Ecto neural progenitor cell (in vitro differentiated cells): Measurements from ENCODE around the gene S100A2.

Experiments
- DNase-seq: peaks from one replicate; pipeline ENCODE4 v3.0.0-alpha.2; 2018; ENCODE audit warnings: low spot score

S100A2 gene

DNA sequence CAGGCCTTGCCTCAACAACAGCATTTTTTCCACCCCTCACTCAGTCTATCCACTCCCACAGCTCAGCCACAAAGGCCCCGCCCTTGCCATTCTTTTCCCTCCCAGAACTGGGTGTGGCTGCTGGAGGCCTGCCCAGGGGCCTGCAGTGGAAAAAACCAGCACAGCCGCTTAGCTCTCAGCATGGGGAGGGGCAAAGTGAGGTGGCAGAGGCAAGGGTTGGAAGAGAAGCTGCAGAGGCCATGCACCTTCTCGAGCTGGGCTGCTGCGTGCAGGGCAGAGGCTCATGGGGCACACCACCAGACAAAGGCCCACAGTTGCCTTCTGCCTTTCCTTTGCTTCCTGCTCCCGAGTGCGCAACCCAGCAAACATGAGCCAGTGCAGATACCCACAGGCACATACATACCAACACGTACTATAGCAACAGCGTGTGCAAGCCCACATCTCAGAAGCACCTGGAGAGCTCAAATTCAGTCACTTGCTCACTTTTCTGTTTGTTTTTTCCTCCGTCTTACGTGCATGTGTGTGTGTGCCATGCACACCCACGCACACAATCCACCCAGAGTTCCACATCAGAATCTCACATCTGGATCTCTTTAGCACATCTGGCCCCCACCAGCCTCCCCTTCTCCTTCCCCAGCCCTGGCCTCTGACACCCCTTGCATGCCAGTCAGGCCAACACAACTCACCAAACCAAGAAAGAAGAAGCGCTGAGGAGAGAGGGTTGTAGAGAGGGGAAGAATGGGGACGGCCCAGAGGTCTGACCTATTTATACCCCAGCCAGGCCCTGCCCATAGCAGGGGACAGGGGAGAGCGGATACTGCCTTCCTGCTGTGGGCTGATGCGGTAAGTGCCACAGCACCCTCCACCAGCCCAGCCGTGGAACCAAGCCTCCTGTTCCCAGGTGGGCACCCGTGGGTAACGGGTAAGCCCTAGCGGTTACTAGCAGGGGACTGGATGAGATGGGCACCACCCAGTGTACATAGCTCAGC is 20.3 kb downstream of the S100A2 start, which contains the start of gene S100A4:
Gene S100A4 (minus strand): TSS at position 740 of the 989 bp plus-strand sequence. CDS start 1,012 bp downstream, outside the sequence.
- peak; percentile 92 for DNase-seq

DNA sequence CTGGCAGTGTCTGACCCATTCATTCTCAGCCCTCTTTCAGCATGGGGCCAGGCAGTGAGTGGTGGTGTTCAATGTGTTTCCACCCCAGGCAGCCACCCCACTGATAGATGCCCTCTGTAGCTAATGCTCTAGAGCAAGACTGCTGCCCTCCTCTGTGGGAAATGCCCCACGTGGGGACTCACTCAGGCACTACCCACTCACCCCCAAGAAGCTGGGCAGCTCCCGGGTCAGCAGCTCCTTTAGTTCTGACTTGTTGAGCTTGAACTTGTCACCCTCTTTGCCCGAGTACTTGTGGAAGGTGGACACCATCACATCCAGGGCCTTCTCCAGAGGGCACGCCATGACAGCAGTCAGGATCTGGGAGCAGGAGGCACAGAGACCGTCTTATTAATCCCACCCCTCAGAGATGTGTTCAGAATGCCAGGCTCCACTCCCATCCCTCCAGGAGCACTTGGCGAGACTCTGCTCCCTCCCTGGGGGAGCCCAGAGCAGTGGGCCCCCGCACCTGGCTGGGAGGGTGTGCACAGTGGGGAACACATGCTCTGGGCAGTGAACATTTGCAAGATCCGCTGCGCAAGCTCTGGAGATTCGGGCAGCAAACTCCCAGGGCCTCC is 21.1 kb downstream of the S100A2 start:
- no peak for DNase-seq

DNA sequence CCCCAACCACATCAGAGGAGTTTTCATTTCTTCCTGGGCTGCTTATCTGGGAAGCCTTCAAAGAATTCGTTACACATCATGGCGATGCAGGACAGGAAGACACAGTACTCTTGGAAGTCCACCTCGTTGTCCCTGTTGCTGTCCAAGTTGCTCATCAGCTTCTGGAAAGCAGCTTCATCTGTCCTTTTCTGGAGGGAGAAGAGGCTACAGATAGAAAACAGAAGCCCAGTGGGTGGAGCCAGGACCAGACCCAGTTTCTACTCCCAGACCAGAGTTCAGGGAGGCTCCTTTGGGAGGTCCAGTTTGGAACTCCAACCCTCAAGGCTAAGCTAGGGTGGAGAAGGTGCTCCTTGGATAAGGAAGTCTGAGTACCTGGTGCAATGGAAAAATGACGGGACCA is 21.9 kb downstream of the S100A2 start:
- DNase-seq, result no peak

DNA sequence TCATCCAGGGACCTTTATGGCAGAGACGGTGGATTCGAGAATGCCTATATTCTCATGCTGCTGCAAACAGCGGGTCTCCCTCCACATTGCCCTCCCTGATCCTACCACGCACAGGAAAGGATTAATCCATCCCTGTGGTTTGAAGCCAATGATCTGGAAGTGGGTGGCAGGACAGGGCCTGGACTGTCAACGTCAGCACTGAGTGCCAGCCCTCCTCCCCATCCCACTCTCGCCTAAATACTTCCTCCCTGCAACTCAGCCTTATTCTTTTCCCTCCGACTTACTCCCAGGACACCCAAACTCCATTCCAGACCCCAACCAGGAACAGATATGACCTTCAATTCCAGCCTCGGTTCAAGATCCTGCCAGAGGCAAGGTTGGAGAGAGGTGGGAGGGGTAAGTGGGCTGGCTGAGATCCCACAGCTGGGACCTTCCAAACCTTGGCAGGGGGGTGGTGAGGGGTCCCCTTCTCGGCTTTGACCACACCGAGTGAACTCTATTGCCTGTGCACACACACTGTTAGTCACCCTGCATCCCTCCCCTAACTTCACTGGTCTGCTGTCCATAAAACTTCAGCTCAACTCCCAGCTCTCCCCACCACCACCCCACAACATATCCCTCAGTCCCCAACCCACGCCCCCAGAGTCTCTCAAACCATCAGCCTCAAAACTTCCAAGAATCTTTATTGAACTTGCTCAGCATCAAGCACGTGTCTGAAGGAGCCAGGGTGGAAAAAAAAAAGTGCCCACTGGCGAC is 22.5 kb downstream of the S100A2 start:
- DNase-seq, result no peak

DNA sequence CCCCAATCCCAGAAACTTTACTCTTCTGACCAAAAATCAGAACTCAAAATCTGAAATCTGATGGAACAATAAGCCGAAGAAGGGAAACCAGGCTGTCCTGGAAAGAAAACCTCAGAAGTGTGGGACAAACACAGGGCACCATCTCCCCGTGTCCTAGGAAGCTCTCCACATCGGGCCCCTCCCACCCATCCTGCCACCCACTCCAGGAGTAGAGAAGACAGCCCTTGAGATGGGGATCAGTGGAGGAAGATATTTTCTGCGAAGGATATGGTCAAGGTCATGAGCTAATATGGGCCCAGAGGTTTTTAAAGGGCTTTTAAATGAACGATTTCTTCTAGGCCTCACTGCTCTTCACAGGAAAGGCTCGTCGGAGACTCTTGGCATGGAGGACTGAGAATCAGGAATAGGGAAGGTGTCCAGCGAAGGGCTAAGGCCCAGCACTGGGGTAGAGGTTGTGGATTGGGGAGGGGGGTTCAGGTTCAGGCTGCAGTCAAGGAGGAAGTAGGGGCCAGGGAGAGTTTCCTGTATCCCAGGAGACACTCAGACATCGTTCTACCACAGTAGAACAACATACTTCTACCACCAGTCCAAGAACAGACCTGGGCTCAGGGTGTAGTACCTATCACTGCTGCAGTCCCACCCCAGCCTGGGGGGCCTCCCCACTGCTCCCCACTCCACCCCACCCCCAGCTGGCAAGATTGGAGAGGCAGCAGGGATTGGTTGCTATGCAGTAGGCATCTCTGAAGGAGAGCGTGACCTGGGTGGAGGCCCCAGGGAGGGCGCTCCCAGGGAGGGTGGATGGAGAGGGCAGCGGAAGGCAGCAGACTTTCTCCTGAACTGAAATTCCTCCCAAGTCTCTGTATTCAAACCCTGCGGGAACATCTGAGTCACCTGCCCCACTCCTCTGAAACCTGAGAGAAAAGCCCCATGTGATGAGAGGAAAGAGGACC is 23.7 kb downstream of the S100A2 start:
- no peak for DNase-seq

DNA sequence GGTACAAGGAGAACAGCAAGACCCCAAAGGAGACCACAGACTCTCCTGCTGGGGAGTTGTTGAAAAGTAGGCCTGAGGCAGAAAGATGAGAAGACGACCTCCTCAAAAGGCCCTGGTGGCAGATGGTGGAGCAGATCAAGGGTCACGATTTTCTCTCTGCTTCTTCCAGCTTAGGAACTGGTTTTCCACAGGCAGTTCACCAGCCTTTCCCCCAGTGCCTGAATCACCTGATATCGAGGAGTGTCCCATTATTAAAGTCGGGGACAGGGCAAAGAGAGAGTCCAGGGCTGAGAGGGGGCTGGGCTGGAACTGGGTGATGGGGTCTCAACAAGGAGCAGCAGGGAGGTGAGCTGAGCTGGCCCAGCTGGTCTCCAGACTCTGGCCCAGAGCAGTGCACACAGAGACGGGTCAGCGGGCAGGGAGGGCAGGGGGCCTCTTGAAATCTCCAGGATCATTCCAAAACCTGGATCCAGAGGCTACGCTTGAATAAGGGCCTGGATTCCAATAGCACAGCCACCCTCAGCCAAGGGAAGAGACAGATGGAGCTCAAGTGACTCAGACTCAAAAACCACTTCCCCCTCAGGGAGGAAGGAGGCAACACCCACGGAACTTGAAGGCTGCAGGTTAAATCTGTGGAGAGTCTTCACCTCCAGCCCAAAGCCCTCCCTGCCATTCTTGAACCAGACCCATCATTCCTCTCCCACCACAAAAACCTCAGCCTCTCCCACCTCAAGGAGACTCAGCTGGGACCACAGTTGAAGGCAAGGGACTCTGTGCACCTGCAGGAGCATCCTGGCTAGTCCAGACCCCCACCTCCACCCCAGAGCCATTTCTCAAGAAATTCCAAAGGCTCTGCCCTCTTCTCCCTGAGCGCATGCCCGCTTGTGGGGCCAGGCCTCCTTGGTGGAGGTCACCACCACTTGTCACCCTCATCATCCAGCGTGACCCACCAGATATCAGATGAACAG is 25.0 kb downstream of the S100A2 start, which contains the start of gene S100A5:
Gene S100A5 (minus strand): TSS at position 541 of the 968 bp plus-strand sequence. CDS start 743 bp downstream, outside the sequence.
- no peak for DNase-seq

DNA sequence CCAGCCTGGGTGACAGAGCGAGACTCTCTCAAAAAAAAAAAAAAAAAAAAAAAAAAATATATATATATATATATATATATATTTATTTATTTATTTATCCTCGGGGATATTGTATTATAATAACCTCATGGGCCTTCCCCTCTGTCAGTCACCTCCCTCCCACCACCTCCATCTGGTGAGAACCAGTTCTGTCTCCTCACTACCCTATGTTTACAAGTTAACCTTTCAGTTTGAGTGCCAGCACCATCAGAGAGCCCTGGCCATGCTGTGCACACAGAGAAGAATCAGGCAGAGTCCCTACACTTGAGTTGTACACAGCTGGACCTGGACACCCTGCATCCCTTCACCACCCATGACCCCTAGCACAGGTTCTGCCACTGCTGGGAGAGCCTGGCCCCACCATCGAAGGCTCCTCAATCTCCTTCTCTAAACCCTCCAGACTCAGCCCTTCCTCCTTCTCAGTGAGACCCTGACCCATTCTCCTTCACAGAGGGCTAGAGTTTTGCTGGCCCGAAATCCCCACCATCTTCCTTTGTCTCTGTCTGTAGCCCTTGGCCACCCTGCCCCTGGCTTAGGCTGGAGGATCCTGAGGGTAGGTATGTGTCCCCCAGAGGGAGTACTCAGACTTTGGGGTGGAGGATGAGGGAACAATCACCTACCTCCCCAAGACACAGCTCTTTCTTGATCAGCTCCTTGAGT is 26.1 kb downstream of the S100A2 start:
- DNase-seq, result no peak

DNA sequence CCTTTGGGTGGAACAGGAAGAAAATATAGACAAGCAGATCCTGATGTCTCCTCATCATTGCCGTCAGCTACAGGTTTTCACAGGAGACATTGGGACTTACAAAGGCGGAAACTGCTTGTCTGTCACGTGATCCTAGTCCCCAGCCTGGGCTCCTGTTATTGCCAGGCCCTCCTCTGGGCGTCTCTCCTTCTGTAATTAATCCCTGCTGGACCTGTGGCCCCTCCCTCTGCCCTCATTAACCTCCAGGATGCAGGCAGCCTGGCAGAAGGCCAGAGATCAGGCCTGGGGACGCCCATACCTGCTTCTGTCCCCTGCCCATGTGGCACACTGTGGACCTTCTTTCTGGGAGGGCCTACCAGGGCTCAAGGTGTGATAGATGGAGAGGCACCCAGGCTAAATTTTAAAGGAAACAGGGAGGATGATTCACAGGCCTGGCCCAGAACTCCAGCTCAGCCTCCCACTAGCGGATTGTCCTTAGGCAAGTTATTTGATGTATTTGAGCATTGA is 27.3 kb downstream of the S100A2 start:
- DNase-seq, result peak; percentile 57

DNA sequence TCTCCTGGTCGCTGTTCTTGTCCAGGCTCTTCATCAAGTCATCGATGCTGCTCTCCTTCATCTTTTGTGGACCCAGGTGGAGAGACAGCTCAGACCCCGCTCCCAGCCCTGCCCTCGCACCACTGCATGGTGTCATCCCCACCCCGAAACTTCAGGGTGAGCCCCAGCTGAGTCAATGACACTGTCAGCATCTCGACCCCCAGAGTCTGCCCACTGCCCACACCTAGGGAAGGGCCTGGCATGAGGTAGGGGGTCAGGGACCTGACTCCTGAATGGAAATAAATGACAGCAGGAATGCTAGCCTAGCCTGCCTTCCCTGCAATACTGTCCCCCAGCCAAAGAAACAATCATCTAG is 28.3 kb downstream of the S100A2 start:
- DNase-seq, result no peak

DNA sequence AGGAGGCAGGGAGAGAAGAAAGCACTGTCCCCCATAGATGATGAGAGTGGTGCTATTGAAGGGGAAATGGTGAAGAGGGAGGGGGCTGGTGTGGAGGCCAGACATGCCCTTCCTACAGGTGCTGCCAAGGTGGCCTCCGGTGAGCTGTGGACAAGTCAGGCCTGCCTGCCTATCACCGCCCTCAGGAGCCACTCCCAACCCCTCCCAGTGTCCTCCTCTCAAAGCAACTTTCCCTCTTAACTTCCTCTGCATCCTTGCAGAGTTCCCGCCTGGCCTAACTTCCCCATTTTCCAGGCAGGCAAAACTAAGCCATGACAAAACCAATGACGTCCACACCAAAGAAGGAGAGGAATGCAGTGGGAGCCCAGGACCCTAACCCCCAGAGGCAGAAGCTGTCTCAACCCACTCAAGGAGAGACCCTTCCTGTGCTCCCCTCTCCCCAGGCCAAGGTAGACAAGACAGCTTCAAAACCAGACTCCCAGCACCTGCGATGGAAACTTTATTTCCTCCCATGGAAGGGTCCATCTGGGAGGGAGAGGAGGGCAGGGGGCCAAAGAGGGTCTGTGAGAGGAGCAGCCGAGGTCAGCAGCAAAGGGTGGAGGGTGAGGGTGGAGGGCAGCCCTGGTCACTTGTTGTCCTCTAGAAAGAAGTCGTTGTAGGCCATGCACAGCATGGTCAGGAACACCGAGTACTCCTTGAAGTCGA is 28.8 kb downstream of the S100A2 start:
- no peak for DNase-seq

DNA sequence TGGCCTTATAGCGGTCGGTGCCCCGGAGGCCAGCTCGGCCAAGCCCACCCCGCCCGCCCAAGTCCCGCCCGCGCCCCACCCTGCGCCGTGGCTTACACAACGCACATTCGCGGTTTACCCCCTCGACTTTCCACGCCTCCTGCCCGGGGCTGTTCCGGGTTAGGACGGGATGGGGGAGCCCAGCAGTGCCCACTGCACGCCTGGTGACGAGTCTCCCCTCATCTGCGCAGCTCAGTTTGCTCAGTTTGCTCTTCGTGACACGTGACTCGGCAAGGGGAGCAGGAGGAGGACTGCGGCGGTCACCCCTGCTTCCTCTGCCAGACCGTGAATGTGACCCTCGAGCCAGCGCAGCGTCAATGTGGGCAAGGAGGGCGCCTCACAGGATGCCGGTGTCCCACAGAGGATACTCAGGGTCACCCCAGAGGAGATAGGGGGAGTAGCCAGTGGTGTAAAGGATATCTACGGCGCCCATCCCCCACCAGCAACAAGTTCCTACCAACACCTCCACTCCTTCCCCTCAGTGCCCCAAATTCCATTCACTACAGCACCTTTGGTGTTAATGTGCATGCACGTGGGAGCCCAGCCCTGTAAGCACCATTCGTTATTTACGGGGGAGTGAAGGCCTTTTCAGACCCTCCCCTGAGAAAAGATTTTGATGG is 29.5 kb downstream of the S100A2 start:
- DNase-seq, result peak; percentile 51

DNA sequence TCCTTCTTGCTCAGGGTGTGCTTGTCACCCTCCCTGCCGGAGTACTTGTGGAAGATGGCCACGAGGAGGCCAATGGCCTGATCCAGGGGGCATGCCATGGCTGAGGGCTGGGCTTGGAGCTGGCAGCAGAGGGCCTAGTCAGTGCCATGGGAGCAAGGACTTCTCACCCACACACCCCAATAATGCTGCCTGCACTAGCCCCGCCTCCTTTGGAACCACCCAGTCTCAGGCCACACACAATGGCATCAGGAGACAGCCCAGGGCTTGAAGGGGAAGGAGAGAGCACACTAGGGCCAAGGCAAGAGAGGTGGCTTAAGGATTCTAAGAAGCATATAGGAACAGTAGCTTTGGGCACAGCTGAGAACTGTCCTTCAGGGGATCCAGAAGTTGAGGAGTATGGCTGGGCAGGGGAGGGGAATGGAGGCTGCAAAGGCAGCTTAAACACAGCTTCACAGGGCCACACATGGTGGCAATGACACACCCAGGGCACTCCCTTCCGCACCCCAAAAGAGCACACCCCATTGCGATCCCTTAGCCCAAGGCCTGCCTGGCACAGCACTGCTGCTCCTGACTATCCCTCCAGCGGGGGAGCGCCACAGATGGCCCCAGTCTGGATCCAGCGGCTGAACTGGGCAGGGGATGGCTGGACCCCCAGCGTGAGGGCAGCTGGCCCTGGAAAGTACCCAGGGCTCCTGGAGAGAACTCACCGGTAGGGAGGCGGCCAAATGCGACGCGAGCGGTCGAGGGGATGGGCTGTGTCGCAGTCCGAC is 30.2 kb downstream of the S100A2 start, which contains the start of gene S100A6:
Gene S100A6 (minus strand): TSS at position 750 of the 770 bp plus-strand sequence. CDS start 652 bp downstream, at position 98.
- no peak for DNase-seq

DNA sequence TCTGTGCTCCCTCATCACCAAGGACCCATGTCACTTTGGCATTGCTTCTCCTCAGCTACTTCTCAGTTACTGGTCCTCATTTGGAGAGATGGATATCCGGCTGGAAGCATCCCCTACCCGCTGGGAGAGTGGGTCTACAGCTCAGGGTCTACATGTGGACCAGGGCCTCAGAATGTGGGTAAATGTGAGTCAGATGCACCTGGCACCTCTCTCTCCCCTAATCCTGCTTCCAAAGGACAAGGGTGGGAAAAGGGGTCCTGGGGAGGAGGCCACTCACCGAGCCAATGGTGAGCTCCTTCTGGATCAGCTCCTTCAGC is 30.8 kb downstream of the S100A2 start:
- DNase-seq, result no peak

DNA sequence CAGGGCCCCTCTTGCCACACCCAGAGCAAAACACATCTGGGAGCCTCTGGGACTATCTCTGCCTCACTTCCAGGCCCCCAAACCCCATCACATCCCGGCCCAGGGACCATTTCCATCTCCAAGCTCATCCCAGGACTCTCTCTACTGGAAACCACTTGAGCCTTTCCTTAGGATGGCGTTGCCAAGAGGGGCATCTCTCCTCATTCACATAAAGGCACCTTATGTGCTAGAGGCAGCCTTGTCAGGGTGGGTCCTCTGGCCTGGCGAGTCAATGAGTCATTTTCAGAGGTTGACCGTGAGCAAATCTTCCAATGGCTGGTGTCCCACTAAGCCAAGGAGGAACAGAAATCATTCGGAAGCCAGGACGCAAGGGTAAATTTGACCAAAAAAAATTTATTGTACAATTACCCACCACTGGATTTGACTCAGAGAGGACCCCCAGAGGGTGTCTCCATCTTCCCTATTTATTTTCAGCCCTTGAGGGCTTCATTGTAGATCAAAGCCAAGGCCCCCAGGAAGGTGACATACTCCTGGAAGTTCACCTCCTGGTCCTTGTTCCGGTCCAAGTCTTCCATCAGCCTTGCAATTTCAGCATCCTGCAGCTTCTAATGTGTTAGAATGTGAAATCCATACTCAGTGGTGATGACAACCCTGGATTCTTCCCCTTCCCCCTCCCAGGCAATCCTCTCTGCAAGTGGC is 31.3 kb downstream of the S100A2 start:
- DNase-seq, result no peak

DNA sequence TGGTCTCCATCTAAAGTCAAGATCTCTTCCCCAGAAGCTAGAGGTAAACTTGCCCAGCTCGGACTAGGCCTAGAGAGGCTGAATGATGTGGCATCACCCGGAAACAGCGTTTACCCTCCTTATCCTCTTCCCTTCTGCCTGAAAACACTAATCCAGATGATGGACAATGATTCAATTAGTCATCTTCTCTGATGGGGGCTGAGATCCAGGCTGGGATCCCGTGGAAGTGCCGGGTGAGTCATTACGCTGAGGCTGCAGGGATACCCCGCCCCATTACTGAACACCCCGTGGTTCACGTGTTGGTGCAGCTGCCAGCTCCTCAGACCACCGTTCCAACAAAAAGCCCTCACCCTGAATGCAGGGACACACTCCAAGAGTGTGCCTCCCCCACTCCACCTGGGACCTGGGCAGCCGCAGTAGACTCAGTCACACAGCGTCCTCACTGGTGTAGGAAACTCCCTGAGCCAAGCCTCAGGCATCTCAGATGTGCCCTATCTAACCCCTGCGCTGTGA is 31.9 kb downstream of the S100A2 start:
- DNase-seq, result no peak
